Measurements from ENCODE around the gene SYS1.

The SYS1 gene

DNA sequence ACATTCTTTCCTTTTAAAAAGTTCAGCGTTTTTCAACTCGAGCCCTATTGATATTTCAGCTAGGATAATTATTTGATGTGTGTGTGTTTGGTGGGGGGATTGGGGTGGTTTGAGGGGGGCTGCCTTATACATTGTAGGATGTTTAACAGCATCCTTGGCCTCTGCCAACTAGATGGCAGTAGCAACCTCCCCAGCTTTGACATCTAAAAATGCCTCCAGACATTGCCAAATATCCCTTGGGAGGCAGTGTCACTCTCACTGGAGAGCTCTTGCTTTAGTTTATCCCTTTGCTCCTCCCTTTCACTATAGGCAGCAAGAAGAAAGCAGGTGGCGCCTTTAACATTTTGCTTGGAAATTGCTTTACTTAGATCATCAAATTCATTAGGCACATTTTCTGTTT lies 29.8 kb downstream of the SYS1 start:
- no peak for DNase-seq

DNA sequence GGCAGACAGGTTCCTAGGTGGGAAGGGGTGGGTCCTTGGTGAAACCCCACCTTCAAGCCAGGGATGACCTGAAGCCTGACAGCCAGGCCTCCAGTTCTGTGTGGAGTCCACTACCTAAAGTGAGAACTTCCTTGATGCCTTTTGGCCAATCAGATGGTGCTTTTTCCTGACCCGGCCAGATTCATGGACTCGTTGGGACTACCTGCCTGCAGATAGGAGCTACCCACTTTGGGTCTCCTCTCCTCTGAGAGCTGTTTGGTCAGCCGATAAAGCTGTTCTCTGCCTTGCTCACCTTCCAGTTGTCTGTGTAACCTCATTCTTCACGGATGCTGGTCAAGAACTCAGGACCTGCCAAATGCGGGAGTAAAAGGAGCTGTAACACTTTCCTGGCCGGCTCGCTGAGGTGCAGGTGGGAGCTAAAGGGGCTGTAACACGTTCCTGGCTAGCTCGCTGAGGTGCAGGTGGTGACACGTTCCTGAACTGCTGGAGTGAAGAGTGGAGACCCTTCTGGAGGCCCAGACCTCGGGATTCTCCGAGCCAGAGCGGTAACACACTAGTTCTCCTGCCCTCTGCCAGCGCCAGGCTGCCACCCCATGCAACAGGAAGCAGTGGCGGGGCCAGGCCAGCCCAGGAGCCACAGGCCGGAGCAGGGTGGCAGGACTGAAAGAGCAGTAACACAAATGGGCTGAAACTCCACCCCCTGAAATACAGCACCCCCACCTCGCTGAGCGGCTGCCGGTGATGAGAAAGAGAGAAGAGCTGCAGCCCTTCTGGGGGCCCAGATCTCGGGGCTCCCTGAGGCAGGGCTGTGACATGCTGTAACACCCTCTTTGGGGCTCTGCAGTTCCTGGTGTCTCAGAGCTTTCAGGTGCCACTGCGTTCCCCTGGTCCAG lies 31.5 kb downstream of the SYS1 start:
- DNase-seq, result no peak

DNA sequence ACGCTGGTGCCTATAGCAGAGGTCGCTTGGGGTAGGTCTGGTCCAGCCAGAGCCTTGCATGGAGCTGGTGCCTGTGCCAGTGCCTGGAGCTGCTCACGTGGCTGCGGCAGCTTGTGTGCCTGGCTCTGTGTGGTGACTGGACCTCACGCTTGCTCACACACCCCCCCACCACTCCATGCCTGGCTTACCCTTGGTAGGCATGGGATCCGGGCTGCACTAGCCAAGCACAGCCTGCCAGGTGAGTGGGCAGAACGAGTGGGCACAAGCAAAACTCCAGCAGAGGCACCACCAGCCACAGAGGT lies 32.1 kb downstream of the SYS1 start:
- DNase-seq, result no peak

DNA sequence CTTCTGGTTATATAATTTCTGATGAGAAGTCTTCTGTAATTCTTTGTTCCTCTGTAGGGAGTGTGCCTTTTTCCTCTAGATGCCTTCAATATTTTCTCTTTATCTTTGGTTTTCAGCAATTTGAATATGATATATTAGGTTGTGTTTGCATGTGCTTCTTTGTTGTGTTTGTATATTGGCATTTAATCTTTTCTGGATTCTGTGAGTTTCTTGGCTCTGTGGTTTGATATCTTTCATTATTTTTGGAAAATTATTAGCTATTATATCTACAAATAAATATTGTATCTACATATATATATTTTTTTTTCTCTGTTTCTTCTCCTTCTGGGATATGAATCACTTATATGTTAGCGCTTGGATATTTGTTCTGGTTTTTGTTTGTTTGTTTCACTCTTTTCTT lies 36.1 kb downstream of the SYS1 start:
- no peak for DNase-seq

DNA sequence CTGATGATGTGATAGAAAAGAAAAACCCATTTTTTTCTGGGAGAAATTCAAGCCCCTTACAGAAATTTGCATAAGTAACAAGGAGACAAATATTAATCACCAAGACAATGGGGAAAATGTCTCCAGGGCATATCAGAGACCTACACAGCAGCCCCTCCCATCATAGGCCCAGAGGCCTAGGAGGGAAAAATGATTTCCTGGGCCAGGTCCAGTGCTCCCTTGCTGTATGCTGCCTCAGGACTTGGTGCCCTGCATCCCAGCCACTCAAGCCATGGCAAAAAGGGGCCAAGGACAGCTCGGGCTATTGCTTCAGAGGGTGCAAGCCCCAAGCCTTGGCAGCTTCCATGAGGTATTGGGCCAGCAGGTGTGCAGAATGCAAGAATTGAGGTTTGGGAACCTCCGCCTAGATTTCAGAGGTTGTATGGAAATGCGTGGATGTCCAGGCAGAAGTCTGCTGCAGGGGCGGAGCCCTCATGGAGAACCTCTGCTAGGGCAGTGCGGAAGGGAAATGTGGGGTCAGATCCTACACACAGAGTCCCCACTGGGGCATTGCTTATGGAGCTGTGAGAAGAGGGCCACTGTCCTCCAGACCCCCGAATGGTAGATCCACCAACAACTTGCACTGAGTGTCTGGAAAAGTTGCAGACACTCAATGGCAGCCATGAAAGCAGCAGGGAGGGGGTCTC lies 37.5 kb downstream of the SYS1 start:
- DNase-seq, result no peak

DNA sequence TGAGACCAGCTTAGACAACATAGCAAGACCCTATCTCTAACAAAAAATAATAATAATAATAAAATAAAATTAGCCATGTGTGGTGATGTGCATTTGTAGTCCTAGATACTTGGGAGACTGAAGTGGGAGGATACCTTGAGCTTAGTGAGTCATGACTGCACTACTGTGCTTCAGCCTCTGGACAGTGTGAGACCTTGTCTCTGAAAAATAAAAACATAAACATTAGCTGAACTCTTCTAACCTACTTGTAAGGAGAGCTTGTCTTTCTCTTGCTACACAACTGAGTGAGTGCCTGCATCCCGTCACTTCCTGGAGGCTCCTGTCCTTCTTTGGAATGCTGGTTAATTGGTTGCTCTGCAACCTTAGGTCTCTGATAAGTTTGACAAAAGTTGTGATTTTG lies 40.0 kb downstream of the SYS1 start:
- DNase-seq, result no peak

DNA sequence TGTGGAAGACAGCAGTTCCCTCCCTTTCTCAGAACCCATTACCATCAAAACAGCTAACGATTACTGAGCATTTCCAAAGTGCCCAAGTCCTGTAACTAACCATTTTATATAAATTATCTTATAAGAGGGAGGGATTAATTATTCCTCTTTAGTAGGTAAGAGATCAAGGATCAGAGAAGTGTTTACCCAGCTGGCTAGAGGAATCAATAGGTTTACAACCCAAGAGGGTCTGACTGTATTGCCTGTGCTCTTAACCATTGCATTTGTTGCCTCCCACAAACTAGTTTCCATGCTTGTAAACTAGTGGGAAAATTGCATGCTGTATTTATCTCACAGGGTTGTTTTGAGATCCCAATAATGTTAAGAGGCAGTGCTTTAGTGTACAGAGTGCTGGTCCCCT lies 41.5 kb downstream of the SYS1 start:
- no peak for DNase-seq

DNA sequence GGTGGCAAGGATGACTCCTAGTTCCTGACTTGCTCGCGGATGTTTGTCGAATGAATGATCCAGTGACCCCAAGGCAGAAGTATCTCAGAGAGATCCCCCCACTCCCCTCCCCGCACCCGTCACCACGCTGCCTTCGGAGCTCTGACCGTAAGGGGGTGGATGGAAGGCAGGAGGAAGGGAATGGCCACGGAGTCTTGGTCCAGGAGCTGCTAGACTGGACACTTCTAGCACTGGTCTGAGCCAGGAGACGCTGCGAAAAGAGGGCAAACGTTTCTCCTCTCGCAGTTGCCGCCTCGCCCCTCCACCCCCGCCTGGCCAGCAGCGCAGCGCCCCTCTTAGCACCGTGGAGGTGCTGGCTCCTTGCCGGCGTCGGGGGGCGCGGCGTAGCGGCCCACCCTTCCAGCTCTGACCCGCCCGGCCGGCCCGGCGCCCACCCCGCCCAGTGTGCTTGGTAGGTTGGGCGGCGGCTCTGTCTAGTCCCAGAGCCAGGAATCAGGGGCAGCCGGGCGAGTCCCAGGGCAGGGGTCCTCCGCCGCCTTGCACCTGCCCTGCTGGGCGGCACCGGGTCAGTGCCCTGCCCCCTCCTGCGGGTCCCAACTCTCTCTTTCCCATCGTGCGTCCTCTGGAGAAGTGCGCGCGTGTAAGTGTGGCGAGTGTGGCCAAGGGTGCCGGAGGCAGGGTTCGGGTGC lies 42.8 kb downstream of the SYS1 start:
- no peak for DNase-seq

DNA sequence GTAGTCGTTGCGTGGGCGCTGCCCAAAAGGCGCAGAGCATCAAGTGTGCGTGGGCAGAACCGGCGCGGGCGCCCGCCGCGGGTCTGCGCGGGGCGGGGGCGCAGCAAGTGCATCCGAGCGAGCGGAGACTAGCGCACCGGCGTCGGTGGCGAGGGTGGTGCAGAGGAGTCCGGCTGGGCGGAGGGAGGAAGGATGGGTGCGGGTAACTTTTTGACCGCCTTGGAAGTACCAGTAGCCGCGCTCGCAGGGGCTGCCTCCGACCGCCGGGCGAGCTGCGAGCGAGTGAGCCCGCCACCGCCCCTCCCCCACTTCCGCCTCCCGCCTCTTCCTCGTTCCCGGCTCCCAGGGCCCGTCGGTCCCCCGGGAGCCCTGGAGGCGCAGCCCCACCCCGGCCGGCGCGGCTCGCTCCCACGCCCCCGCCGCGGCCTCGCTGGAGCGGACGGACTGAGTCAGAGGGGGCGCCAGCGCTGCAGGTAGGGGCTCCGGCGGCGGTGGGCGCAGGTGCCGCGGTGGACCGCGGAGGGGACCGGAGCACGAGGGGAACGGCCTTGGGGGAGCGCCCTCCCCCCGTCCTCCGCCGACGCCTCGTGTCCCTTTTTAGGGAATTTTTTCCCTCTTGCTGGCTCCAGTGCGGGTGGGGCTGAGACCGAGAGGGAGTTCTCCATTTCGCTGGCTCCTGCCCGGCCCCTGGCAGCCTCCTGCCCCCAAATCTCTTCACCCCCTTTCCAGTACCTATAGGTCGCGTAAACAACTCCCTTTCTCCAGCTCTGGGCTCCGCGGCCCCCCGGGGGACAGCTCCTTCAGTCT lies 43.5 kb downstream of the SYS1 start:
- no peak for DNase-seq

DNA sequence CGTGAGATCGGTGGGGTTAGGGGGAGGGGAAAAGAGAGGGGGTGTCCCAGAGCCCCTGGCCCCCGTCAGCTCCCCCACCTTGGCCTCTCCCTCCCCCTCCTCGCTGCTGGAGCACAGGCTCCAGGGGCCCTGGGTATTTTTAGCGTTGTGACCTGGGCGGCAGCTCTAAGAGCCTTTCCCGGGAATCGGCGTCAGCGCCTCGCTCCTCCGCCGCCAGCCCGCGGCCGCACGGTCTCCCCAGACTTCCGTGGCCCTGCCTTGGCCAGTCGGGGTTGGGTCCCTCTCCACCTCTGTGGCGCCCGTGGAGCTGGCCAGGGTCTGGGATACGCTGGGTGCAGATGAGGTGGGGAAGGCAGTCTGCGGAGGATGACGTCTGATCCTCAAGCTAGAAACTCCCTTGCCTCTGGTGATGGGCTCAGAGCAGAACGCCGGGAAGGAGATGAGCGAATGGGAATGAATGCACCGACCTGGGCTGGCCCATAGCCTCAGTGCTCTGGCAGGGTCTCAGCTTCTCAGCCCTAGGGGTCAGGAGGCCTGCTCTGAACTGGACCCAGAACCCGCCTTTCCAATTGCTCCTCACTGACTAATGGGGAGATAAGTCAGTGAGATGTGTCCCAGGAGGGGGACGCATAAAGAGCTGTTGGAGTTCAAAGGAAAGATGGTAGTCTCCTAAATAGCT lies 44.2 kb downstream of the SYS1 start:
- no peak for DNase-seq

DNA sequence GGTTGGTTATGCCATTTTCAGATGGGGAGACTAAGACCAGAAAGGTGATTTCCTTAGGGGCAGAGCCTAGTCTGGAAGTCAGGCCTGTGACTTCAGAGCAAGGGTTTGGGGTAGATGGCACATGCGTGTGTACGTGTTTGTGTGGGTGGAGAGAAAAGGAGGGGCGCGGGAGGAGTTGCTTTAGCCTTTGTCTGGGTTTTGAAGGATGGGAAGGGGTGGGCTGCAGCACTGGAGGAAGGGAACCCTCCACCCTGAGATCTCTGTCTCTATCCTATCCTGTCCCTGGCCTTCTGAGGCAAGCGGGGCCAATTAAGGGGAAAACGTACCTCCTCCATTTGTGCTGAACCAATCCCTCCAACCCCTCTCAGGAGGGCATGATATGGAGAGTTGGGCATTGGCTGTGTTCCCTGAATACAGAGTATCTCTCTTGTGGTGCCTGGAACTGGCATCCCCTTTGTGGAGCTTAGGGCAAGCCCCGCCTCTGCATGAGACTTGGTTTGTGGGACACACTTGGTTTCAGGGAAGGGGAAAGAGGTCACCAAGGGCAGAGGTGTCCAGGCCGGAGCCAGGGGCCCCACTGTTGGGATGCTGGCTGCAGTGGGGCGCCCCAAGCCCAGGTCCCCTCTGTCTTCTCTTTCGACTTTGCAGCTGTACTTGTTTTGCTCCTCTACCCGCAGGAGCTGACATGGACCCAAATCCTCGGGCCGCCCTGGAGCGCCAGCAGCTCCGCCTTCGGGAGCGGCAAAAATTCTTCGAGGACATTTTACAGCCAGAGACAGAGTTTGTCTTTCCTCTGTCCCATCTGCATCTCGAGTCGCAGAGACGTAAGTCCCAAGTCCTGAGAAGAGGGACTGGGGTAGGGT lies 45.1 kb downstream of the SYS1 start, which contains the start of gene DBNDD2:
Gene DBNDD2 (plus strand): TSS at position 507 of the 863 bp plus-strand sequence. CDS start 179 bp downstream, at position 686.
- no peak for DNase-seq

DNA sequence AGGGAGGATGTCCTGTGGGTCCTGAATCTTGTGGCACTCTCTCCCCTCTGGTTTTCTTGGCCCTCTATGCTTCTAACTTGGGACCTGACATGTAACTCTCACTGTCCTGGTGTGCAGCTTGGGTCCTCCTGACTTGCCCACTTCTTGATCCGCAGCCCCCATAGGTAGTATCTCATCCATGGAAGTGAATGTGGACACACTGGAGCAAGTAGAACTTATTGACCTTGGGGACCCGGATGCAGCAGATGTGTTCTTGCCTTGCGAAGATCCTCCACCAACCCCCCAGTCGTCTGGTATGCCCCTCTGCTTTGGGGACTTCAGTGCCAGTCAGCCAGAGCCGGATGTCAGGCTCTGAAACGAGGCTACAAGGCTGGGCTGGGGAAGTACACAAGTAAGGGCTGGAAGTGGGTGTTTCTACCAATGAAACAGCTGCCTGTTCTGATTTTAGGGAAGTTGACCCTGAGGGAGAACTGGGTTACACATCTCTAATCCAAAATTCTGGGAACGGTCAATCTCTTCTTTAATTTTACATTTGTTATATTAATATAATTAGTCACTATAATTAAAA lies 45.8 kb downstream of the SYS1 start:
- no peak for DNase-seq

DNA sequence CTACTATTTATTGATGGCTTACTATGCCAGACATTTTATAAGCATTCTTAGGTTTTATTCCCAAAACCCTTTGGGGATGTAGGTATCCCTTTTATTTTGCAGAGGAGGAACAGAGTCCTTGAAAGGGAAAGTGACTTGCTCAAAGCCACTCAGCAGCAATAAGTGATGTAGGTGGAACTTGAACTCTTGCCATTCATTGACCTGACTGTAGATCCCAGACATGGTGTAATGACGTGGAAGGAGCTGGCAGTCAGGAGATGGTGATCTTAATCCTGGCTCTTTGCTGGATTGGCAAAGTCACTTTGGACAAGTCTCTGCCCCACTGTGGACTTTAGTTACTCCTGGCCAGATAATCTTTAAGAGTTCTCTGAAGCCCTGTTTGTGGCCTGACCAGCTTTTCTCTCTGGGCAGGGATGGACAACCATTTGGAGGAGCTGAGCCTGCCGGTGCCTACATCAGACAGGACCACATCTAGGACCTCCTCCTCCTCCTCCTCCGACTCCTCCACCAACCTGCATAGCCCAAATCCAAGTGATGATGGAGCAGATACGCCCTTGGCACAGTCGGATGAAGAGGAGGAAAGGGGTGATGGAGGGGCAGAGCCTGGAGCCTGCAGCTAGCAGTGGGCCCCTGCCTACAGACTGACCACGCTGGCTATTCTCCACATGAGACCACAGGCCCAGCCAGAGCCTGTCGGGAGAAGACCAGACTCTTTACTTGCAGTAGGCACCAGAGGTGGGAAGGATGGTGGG lies 46.7 kb downstream of the SYS1 start:
- DNase-seq, result no peak

DNA sequence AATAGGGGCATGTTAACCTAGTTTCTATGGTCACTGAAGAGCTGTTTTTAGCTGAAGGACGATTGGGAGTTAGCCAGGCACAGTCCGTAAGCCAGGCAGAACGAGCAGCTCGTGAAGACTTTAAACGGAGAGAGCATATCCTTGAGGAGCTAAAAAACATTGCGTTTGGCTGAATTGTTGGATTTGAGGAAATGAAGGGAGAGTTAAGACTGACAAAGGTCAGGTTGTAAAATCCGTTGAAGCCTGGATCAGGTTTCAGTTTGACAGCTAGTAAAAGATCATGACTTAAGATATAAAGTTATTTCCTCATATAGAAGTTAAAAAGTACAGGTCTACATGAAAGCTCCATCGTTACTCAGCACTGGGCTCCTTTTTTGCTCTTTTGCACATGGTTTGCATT lies 47.9 kb downstream of the SYS1 start:
- no peak for DNase-seq

DNA sequence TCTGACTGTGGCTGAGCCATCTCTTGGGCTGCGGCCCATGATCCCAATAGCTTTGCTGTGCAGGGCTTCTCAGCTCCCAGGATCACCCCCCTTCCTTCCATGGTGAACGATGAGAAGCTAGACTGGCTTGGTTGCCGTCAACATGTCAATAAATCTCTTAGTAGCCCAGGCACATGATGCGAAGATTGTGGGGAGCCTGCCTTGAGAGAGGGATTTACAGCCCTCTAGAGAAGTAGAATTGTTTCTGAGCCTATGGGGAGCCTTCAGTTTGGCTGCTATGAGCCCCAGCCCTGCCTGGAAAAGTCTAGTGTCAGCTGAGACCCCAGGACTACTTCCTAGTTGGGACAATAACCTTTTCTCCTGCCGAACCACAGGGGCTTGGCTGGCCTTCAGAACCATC lies 49.7 kb downstream of the SYS1 start:
- DNase-seq, result no peak

DNA sequence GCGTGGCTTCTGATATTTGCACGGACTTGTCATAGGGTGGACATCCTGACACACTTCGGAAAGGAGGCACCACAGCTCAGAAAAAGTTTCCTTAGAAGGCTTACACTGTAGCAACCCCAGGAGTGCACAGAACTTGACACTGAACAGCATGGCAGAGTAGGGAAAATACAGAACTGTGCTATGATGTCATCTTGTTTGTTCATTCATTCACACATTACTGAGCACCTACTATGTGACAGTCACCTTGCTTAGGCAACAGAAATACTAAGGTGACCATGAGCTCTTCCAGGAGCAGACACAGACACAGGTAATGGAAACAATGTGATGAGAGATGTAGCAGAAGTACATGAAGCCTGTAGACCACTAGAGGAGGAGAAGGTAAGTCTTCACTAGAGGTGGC lies 50.5 kb downstream of the SYS1 start:
- no peak for DNase-seq

DNA sequence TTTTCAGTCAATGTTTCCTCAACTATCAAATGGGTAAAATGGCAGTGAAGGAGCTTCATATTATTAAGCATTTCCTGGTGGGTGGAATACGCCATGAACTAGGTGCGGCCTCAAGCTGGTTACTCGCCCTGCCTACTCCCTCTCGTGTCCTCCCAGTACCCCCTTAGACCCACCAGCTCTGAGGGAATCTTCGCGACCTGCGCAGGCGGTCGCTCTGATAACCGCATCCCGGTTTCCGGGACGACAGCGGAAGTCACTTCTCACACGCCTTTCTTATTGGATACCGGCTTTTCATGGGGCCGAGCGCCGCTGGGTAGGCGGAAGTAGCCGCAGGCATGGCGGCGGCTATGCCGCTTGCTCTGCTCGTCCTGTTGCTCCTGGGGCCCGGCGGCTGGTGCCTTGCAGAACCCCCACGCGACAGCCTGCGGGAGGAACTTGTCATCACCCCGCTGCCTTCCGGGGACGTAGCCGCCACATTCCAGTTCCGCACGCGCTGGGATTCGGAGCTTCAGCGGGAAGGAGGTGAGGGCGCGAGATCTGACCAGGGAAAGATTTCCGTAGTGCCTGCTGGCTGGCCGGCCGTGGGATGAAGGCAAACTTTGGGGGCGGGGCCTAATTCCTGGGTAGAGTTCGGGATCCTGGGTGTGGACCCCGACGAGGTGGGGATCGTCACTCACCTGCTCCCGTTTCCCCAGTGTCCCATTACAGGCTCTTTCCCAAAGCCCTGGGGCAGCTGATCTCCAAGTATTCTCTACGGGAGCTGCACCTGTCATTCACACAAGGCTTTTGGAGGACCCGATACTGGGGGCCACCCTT lies 53.1 kb downstream of the SYS1 start, which contains the start of gene PIGT:
Gene PIGT (plus strand): TSS at position 320 of the 816 bp plus-strand sequence. CDS start 16 bp downstream, at position 336.
- peak; percentile 85 for DNase-seq

DNA sequence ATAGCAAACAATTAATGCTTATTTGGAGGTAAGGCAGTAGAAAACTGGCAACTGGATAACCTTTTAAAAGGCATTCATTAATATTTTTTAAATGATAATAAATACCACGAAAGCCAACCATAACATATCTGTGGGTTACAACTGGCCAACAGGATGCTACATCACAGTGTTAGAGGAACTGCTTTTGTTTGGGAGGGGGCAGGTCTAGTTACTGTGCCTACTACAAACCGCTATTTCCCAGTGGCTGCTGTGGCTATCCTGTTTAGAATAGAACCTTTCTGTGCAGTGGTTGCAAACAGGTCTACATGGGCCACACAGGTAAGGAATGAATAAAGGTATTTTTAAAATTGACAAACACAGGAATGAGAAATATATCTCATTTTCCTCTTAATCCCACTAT lies 54.0 kb downstream of the SYS1 start:
- no peak for DNase-seq

Data from NCI-H510A (cell line).